PFSK-1 (cell line): Measurements from ENCODE around the gene CSF2.

Experiments used
- POLR2AphosphoS5 ChIP-seq: IDR thresholded peaks from 2 replicates; pipeline ENCODE4 v1.6.1; 2012; ENCODE audit warnings: low read depth, mild to moderate bottlenecking, control low read depth, low read length, moderate library complexity
- TAF1 ChIP-seq: IDR thresholded peaks from 2 replicates; pipeline ENCODE4 v1.6.1; 2012; ENCODE audit warnings: low read length, control low read depth, borderline replicate concordance; ENCODE audit not compliant: insufficient read depth

DNA sequence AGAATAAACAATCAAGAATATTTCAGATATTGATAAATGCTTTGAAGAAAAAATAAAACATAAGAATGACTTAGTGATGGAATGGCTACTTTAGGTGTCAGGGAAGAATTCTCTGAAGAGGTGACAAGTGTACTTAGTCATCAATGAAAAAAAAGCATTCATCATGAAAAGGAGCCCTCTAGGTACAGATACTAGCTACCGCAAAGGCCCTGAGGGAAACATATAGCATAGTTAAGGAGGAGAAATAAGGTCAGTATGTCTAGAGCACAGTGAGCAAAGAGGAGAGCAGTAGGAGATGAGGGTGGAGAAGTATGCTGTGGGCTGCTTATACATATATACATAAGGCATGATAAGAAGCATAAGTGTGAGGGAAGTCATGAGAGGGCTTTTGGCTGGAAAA lies 41.8 kb downstream of the CSF2 start:
- TF ChIP-seq POLR2AphosphoS5 = no peak
- no peak for TF ChIP-seq TAF1
